NCI-H146 (cell line): ENCODE data around the gene EIF3K.
A peak's percentile ranks its signal among the peaks of the same experiment; 100 is the strongest.

Experiments
- DNase-seq: peaks from one replicate; lab custom pipeline; 2025; lab: John Stamatoyannopoulos, UW

EIF3K gene

DNA sequence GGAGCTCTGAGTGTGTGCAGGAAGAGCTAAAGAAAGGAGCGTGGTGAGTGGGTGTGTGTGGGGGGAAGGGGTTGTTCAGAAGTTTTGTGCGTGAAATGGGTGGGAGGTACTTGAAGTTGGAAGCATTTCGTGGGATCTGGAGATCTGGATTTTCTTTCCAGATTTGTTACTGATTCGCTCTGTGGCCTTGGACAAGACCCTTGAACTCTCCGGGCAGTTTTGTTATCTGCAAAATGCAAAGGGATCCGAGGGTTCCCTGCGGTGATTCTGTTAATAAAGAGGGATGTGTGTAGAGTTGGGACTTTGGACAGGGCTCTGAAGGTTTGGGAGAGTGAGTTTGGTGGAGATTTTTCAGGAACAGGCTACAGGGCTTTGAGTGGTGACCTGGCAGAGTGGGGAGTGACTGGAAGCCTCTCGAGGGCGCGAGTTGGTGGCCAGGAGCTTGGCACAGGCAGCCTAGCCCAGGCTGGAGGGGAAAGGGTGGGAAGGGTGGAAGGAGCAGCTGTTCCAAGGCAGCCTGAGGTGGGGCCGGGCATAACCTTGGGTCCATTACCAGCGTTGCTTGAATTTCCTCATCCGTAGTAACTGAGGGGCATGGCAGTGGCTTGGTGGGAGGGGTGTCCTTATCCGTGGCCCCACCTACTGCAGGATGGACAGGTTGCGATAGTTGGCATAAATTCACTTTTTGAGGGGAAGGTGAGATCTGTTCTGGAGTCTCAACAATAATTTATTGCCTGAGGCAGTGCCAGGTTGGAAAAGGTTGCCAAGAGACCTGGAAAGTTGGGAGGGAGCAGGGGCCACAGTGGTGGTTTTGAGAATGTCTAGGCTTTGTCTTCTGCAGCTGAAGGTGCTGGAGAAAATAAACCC lies 30.6 kb downstream of the EIF3K start:
- no peak for DNase-seq

DNA sequence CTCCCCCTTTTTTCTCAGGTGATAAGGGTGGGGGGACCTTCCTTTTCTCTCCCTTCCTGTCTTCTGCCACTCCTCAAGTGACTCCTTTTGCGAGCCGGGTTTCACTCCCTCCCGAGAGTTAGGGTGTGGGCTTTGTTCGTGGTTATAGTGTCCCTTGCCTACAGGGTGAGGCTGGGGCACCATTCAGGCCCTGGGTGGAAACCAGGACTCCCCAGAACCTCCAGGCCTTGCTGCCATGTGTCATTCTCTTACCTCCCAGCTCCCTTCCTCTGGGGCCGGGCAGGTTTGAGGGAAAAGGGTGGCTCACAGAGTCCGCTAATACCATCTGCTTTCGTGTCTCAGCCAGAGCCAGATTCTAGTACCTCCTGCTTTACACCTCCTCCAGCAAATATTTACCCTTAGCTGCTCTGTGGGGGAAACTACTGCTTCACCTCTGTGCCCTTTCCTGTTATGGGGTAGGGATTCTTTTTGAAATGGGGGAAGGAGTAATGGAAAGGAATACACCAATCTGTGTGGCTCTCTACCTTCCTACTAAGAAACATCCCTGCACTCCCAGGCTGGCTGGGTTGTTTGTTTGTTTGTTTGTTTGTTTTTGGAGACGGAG lies 31.3 kb downstream of the EIF3K start:
- DNase-seq: no peak

DNA sequence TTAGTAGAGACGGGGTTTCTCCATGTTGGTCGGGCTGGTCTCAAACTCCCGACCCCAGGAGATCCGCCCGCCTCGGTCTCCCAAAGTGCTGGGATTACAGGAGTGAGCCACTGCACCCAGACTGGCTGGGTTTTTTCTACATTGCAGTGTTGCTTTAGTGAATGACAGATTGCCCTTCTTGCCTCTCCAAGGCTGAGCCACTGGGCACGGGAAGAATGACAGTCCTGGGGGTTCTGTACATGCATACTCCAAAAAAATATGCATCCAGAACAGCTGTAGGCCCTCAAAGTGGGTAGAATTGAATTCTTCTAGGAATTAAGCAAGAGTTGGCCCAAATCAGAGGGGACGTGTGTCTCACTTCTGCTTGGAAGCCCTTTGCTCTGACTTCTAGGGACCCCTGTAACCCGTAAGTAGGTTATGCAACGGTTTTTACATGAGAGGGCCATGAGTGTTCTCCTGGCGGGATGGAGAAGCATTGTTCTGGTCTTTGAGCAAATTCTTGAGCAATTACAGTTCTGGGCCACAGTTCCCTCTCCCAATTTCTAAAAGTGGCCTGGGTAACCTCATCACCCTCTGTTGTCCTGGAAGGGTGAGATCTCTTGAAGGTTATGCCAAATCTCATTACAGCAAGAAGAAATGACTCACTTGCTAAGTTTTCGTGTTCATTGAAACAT lies 32.1 kb downstream of the EIF3K start:
- DNase-seq: no peak

DNA sequence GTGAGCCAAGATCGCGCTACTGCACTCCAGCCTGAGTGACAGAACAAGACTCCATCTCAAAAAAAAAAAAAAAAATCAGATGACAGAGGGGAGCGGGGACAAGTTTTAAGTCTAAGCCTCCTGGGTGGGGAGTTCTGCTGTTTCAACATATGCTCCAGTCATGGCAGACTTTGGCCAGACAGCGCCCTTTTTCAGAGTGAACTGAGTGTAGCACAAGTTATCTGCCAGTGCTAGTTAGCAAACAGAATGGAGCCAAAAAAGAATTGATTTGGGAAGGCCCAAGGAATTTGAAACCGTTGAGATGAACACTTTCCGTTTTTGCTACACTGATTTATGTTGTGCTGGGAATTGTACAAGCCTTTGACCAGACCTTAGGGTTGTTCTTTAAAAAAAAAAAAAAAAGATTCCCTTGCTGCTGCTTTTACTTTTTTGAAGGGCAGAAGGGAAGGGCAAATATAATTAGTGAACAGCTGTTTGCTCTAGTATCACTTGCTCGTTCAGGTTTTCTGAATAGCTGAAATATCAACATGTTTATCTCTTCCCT lies 34.1 kb downstream of the EIF3K start:
- DNase-seq: peak; percentile 60

DNA sequence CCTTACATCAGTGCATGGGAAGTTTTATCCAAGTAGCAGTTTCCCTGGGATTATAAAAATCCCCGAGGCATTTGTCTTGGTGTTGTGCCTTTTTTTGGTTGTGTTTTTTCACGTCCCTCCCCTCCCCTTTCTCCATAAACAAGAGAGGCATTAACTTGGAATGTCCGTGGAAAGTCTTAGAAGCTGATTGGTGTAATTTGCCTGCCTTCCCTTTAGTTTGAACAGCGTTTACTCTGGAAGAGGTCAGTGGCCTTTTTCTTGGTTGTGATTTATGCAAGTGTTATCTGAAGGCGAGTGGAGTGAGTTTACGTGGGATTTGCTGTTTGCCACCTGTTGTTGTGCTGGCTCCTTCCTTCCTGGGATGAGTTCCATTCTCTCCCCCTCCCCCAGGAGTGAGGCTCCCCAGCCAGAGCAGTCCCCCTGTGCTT lies 35.7 kb downstream of the EIF3K start:
- no peak for DNase-seq

DNA sequence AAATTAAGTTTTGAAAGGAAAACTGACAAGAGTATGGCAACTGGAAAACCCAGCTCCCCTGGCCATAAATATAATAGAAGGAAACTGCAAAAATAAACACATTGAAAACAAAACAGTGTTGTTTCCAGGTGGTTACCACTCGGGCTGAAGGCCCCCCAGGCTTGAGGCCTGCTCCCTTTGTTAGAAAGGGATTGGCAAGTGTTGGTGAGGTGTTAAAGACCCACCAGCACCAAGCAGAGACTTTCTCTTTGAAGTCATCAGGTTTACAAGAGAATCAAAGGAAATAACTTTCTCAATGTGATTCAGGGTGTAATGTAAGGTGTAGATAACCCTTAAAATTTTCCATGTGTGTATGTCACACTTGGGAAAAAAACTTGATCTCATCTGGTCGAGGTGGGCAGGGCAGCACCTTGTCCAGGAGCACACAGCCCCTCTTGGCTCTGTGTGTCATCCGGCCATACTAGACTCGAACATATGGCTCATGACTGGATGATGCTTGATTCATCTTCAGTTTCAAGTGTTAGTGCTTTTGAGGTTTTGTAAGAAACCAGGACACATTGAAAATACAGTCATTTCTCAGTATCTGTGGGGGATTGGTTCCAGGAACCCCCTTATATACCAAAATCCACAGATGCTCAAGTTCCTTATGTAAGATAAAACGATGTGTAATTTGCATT lies 36.3 kb downstream of the EIF3K start:
- DNase-seq: no peak

DNA sequence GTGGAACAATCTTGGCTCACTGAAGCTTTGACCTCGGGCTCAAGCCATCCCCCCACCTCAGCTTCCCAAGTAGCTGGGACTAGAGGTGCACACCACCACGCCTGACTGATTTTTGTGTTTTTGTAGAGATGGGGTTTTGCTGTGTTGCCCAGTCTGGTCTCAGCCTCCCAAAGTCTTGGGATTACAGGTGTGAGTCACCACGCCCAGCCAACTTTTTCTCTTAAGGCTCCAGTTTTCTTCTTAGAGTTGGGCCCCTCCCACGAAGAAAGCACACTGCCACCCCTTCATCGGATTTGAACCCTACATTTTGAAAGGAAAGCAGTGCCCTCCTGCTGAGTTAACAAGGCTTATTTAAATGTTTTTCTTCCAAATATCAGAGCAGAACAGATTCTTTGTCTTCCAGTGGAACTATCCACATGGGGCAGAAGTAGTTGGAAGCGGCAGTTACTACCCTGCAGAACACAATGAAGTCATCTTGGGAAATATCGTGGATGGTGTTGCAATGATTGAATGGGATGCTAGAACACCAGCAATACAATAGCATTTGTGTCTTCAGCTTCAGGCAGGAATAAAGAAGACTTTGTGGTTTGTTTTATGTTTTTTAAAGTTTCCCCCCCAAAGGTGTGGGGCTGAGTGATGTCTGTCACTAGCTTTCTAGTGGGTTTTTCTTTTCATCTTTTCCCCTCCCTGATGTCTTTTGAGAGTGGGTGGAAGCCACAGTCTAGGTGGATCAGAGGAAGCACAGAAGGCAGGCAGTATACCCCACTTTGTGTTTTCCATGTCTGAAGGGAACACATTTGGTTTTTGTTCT lies 37.4 kb downstream of the EIF3K start:
- DNase-seq: no peak

DNA sequence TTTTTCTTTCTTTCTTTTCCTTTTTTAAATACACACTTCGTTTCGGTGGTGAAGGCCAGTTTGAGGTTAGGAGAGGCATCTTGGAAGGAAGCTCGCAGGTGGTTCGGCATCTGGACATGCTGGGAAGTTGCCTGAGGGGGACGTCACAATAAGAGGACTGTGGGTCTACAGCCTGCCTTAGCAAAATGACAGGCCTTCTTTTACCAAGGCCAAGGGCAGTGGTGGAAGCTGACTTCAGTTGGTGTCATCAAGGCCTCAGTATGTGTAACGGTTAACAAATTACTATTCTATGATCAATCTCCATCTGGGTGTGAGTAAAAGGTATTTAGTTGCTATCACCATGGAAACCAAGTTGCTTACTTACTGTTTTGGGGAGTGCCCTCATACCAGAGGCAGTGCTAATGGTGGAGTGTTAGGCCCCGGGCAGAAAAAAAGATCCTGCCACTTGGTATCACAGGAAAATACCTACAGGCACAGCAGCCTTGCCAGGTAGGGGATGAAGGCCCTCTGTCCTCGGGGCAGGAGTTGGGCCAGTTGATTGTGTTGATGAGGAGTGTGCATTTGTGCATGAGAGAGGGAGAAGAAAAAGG lies 38.7 kb downstream of the EIF3K start:
- DNase-seq: no peak

DNA sequence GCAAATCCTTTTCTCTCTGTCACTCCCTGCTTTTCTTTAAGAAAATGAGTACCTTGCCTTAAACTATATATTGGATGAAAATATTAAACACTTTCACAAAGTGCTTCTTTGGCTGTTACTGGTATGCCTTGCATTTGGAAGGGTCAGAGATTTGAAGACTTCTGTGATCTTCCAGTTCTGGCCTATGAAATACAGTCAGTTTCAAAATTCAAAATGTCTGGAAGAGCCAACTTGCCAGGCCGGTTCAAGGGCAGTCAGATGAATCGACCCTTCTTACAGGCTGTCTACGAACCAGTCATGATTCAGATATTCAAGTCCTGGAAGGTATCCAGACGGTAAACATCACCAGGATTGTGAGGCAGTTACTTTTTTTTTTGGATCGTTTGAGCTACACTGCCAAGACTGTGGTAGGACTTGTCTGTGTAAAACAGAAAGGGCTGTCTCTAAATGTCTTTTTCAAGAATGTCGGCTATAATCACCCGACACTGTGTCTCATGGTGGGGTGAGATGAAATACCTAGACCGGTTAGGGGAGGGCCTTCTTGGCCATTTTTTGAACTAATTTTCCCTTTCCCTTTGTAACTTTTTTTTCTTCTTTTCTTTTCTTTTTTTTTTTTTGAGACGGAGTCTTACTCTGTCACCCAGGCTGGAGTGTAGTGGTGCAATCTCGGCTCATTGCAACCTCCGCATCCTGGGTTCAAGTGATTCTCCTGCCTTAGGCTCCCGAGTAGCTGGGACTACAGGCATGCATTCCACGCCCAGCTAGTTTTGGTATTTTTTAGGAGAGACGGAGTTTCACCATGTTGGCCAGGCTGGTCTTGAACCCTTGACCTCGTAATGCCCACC lies 39.7 kb downstream of the EIF3K start:
- no peak for DNase-seq

DNA sequence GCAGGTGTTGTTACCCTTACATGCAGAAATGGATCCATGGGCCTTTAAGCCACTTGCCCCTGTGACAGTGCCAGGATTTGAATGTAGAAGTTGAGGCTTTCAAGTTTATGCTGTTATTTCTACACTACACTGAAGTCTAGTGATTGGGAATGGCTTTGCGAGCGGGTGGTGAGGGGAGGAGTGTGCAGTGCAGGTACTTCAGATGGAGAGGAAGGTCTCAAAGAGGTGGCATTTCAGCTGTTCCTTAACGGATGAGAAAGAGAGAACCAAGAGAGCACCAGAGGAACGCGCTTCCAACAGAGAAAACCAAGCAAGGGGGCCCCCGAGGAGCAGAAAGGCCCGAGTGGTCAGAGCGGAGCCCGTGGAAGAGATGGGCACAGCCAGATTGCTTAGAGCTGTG lies 41.7 kb downstream of the EIF3K start:
- DNase-seq: no peak

DNA sequence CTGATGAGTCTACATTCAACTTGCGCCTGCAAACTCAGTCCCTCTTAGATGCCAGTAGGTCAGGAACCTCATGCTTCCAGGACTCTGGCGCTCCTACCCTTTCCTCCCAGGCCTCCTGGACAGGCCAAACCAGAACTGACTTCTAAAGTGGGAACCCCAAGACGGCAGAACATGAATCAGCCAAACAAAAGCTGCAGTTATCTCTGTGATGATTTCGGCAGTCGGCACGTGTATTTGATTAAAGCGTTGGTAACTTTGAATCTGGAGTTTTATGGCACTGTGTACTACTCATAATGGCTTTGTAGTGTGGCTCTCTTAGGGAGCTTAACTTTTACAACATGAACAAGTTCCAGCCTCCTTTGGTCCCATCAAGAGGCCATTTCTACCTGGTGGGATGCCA lies 42.1 kb downstream of the EIF3K start:
- no peak for DNase-seq

DNA sequence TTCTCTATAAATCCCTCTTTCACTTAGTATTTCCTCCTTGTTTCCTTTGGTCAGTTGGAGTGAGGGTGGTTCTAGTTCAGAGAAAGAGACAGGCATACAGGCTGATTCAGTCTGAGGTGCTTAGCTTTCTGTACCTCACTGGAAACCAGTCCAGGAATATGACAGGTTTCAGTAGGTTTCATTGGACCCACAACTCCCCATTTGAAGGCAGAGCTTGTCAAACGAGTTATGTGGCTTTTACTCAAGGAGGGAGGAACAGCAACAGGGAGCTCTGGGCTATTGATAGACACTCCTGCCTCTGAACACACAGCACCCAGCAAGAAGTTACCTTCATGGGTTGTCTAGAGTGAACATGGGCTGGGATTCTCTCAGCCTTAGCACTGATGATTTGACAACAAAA lies 43.0 kb downstream of the EIF3K start:
- no peak for DNase-seq

DNA sequence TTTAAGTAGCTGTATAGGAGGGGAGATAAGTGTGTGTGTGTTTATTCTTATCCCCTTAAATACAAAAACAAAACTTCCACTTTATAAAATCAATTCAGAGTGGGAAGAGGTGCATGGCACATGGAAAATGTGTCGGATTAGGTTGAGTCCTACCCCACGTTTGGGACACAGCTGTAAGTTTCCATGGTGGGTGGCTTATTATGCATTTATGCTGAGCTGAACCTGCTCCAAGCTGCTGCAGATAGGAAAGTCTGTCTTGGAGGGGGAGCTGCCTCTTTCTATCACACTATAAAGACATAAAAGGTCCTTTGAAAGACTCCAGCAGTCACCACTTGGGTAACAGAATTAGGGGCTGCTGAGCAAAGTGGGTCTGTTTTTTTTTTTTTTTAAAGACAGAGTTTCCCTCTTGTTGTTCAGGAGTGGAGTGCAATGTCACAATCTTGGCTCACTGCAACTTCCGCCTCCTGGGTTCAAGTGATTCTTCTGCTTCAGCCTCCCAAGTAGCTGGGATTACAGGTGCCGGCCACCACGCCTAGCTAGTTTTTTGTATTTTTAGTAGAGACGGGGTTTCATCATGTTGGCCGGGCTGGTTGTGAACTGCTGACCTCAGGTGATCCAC lies 43.7 kb downstream of the EIF3K start:
- no peak for DNase-seq

DNA sequence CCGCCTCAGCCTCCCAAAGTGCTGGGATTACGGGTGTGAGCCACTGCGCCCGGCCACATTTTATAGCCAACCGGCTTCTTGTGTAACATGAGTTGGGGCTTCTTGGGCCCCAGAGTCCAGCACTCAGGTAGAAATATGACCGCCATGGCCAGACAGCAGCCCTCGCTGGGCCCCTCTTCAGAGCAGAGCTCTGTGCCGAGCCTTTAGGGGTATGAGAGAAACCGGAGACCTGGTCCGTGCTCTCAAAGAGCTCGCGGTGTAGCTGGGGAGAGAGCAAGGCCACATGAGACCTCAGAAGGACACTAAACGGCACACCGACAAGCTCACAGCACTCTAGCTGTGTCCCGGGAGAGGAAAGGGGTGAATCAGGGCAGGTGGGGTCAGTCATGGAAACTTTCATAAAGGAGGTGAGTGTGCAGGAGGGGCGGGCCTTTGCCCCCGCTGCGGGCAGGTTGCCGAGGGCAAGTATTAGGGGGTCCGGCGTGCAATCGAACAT lies 44.2 kb downstream of the EIF3K start:
- no peak for DNase-seq

DNA sequence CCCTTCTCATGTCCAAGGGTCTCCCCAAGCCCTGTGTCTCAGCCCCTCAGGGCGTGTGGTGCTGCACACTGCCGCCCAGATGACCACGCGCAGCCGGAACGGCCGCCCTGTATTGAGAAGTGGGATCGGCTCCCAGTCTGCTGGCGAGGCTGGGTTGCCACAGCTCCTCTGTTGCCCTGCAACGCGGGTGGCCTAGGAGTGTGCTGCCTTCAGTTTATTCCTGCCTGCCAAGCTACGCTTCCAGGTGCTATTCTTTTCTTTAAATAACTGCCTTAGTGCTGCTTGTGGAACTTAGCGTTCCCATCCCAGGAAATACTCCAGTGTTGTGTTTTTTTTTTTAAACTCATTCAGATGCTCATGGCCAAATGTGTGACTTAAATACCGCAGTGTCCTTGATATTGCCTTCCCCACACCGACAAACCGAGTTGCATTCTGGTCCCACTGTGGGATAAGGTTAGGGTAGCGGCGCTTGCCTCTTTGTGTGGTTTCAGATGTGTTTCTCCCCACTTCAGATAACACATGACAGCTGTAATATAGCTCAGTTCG lies 45.0 kb downstream of the EIF3K start:
- no peak for DNase-seq

DNA sequence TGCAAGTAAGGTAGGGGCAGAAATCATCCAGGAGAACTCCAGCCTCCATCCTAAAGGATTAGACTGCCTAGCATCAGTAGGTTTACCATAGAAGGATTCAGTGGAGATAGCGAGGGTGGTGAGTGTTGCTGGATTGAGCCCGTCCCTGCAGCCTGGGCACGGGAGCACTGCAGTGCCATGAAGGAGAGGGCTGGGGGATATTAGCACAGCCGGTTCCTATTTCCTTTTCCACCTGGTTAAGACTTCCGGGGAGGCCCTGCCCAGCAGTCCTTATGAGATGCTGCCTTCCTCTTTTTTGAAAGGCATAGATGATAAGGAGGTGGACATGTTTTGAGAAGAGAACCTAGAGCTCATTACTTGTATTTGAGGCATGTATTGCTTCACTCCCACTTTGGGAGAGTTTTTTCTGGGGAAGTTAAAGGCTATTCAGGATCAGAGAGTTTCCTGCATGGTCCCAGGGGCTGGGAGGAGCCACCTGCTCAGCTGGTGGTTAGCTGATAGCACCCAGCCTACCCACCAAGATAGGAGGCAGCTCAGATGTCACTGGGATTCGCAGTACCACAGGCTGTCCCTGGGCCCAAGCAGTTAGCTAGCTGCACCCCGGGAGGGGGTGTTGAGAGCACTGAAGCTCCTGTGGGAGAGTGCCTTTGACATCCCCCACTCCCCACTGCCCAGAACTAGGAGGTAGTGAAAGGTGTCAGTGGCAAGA lies 45.7 kb downstream of the EIF3K start:
- no peak for DNase-seq

DNA sequence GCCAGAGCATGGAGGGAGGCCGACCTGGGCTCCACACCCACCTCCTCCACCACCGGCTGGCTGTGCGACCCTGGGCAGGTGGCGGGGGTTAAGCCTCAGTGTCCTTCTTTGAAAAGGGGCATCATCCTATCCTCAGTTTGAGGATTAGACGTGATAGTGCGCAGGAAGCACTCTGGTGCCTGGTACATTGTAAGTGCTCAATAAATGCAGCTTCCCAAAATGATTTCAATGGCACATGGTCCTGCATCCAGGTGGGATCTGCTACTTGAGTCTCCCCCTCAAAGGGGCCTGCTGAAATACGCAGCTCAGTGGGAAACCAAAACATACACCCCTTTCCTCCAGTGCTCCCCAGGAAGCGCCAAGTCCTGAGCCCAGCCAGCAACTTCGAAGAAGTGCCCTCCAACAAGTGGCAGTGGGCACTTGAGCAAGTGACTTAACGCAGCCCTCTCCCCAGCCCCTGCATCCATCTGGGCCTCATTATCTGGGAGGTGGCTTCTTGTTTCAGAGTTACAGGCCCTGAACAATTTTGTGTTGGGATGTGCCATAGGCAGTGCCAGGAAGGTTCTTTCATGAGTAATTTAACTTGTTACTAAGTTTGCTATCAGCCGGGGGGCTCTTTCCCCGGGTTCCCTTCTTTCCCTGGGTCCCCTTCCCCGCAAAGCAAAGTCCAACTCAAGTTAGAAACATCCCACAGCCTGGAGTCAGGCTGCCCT lies 46.4 kb downstream of the EIF3K start:
- DNase-seq: no peak
